Stomach (tissue), 9 donors: Measurements from ENCODE around the gene HYAL1. TPM values are rescaled to one million over a fixed set of nuclear protein-coding genes. Genes with fewer than 3 reads are reported as not detected.

Experiments used
- DNase-seq, 2 donors: peaks; one replicate each; pipeline versions ENCODE4 v3.0.0 to v3.0.0-alpha.2; 2013 to 2019
- H3K27ac ChIP-seq, 5 donors: fragments of 200-600 bp in 4 of 5; sonication (generic) in 4 of 5; one replicate each; pipeline ENCODE4 v1.5.1; 2013 to 2019; ENCODE audit warnings: mild to moderate bottlenecking in 1 of 5, moderate library complexity in 1 of 5
- H3K27me3 ChIP-seq, 3 donors: fragments of 200-600 bp; sonication (generic); one replicate each; pipeline ENCODE4 v1.5.1; 2017 to 2019; ENCODE audit warnings: mixed run types in 1 of 3
- H3K36me3 ChIP-seq, 4 donors: fragments of 200-600 bp; sonication (generic); 1 replicate in 3 of 4; 2 replicates in 1 of 4; pipeline ENCODE4 v1.5.1; 2016 to 2019
- H3K4me1 ChIP-seq, 4 donors: fragments of 200-600 bp; sonication (generic); one replicate each; pipeline ENCODE4 v1.5.1; 2016 to 2019
- H3K4me3 ChIP-seq, 4 donors: fragments of 200-600 bp; sonication (generic) in 3 of 4; one replicate each; pipeline ENCODE4 v1.5.1; 2016 to 2019; ENCODE audit warnings: mild to moderate bottlenecking in 1 of 4
- H3K9me3 ChIP-seq, 4 donors: fragments of 200-600 bp; sonication (generic); one replicate each; pipeline ENCODE4 v1.5.1; 2016 to 2019
- CTCF ChIP-seq, 7 experiments: fragments of 450-650 bp in 4 of 7; fragments of 200-600 bp in 3 of 7; sonication (generic) in 3 of 7; IDR thresholded peaks; one replicate each; pipeline ENCODE4 v1.5.1; 2016 to 2019; ENCODE audit warnings: antibody characterized with exemption in 7 of 7, control low read depth in 2 of 7, mild to moderate bottlenecking in 1 of 7
- EP300 ChIP-seq: sonication (generic); formaldehyde crosslinking; IDR thresholded peaks from one replicate; pipeline ENCODE4 v1.6.1; 2017; ENCODE audit warnings: antibody characterized with exemption
- POLR2A ChIP-seq, 4 donors: fragments of 450-650 bp; IDR thresholded peaks; one replicate each; pipeline ENCODE4 v1.6.1; 2016; ENCODE audit warnings: antibody characterized with exemption in 4 of 4, control low read depth in 2 of 4, mild to moderate bottlenecking in 1 of 4, moderate library complexity in 1 of 4
- POLR2AphosphoS5 ChIP-seq, 3 donors: sonication (generic); formaldehyde crosslinking; IDR thresholded peaks; one replicate each; pipeline ENCODE4 v1.6.1; 2016; ENCODE audit warnings: antibody characterized with exemption in 3 of 3
- WGBS, 5 donors: extraction: QIAGEN DNeasy Blood & Tissue Kit in 3 of 5; methylation state at CpG; one replicate each; pipeline versions ENCODE4 v1.1.5 to v1.1.7; 2013 to 2018; 5-methylcytosine and 5-hydroxymethylcytosine counted together
- intact Hi-C: fragments of 100-400 bp; cut with DNase I; formaldehyde crosslinking; loops from one replicate; pipeline ENCODE4 v1.15.1; 2023; ENCODE audit warnings: low total_unique reads
- polyA plus RNA-seq, 3 donors: library from polyadenylated mRNA; stranded (reverse); fragments of 200-250 nt; gene quantifications; one replicate each; pipeline ENCODE4 v1.2.3, GENCODE V29; 2013
- total RNA-seq, 5 donors: library from RNA; depleted of rRNA; stranded (reverse); fragments of >200 nt; gene quantifications; one replicate each; pipeline versions ENCODE4 v1.1.0 to v1.2.3, GENCODE V29; 2014 to 2016
- donor health status: healthy with polysubstance abuse.
- donor health status: Bipolar disorder and iron deficiency.
- donor health status: healthy.

The HYAL1 gene
- total and polyA plus RNA-seq, 8 donors, result 1.8 to 38.4 (median 6.3) TPM; not detected in 1

DNA sequence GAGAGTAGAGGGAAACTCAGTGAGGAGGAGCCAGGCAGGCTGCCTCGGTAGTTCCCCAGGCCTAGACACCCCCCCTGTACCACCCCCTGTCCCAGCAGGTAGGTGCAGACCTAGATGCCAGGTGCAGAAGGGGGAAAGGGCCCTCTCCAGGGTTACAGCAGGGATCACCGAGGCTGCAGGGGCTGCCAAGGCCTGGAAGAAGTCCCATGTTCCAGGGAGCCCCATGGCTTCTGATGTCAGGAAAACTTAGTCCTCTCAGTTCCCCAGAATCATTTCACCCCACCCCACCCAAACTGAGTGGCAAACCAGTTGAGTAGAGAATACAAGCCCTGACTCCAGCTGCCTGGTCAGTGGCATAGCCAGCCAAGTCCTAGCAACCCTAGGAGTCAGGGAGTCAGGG, 41.9 kb downstream of the HYAL1 start:
- Histone ChIP-seq H3K4me3 (no peak overlapping the region), H3K9me3 (no peaks in the 10 kb centered on the region), H3K27ac (peak overlapping the region; percentile 90 to 99 (median 96)), H3K4me1 (peaks cover 43 to 82% (median 54%) of the 10 kb centered on the region in 4 donors), H3K27me3 (no peaks in the 10 kb centered on the region), H3K36me3 (peaks cover 19 to 27% (median 24%) of the 10 kb centered on the region in 4 donors)
- intact Hi-C loops, result no loop called here
- no peak for DNase-seq
- TF ChIP-seq POLR2A (IDR thresholded peaks at IDR 0.05) (no peak), EP300 (no peak), CTCF (IDR thresholded peaks at IDR 0.05) (no peak), POLR2AphosphoS5 (IDR thresholded peaks at IDR 0.05) (no peak)
- 23 to 44% (median 38%) methylated on average over 2 of the region's 2 CpGs for WGBS, 5 donors

GRCh38 chr3:50260942-50261441, 42.4 kb downstream of the HYAL1 start:
- no peaks in the 10 kb centered on the region for H3K9me3 ChIP-seq
- peaks cover 38 to 77% (median 49%) of the 10 kb centered on the region in 4 donors for H3K4me1 ChIP-seq
- H3K4me3 ChIP-seq, result peak overlapping the region; percentile 40 to 50 (median 48)
- no peaks in the 10 kb centered on the region for H3K27me3 ChIP-seq
- intact Hi-C loops, result no loop called here
- H3K36me3 ChIP-seq, result peaks cover 24 to 32% (median 29%) of the 10 kb centered on the region in 4 donors
- TF ChIP-seq CTCF (IDR thresholded peaks at IDR 0.05), result no peak
- TF ChIP-seq POLR2A (IDR thresholded peaks at IDR 0.05), result no peak
- TF ChIP-seq POLR2AphosphoS5 (IDR thresholded peaks at IDR 0.05), result no peak
- TF ChIP-seq EP300, result no peak
- H3K27ac ChIP-seq, result peak overlapping the region; percentile 90 to 99 (median 96)
- 44 to 85% (median 68%) methylated on average over 3 to 5 of the region's 5 CpGs for WGBS, 5 donors
- no peak for DNase-seq

GRCh38 chr3:50260027-50260941, 43.1 kb downstream of the HYAL1 start:
- peak; percentile 96 to 98 for DNase-seq
- H3K36me3 ChIP-seq, result peaks cover 29 to 39% (median 35%) of the 10 kb centered on the region in 4 donors
- peak overlapping the region; percentile 40 to 50 (median 48) for H3K4me3 ChIP-seq
- no peaks in the 10 kb centered on the region for H3K9me3 ChIP-seq
- H3K4me1 ChIP-seq, result peaks cover 31 to 75% (median 43%) of the 10 kb centered on the region in 4 donors
- WGBS, 5 donors, result 1 to 3% (median 1%) methylated on average over 17 to 70 of the region's 70 CpGs
- peak overlapping the region; percentile 90 to 99 (median 96) for H3K27ac ChIP-seq
- TF ChIP-seq EP300, result no peak
- peak; percentile 72 to 92 (median 86) for TF ChIP-seq POLR2AphosphoS5 (IDR thresholded peaks at IDR 0.05)
- TF ChIP-seq CTCF (IDR thresholded peaks at IDR 0.05), result peak in 5 of 7 experiments; percentile 94 to 100 (median 99)
- no peaks in the 10 kb centered on the region for H3K27me3 ChIP-seq
- intact Hi-C loops, result no loop called here

- Histone ChIP-seq H3K4me1 (peaks cover 23 to 75% (median 40%) of the 10 kb centered on the region in 4 donors), H3K36me3 (peaks cover 34 to 46% (median 43%) of the 10 kb centered on the region in 4 donors), H3K27ac (peak overlapping the region; percentile 90 to 99 (median 96)), H3K27me3 (no peaks in the 10 kb centered on the region), H3K9me3 (no peaks in the 10 kb centered on the region), H3K4me3 (peak overlapping the region; percentile 40 to 50 (median 48))
- 44 to 59% (median 53%) methylated on average over 11 to 18 of the region's 18 CpGs for WGBS, 5 donors
- no peak for DNase-seq
- intact Hi-C loops, result no loop called here
- TF ChIP-seq POLR2AphosphoS5 (IDR thresholded peaks at IDR 0.05), result no peak
- TF ChIP-seq CTCF (IDR thresholded peaks at IDR 0.05), result no peak
- TF ChIP-seq POLR2A (IDR thresholded peaks at IDR 0.05), result no peak
- TF ChIP-seq EP300, result no peak
Observed at GRCh38 chr3:50259432-50260026, 43.8 kb downstream of the HYAL1 start.
